GM12872 (cell line): ENCODE data around the gene GLRX.

Experiments used
- TF ChIP-seq, protein P1 (sequence below): IDR thresholded peaks from 3 replicates; pipeline ENCODE4 v1.5.1; 2011; ENCODE audit warnings: low read depth, mild to moderate bottlenecking, low read length, moderate library complexity; ENCODE audit not compliant: insufficient read depth

Gene GLRX

DNA sequence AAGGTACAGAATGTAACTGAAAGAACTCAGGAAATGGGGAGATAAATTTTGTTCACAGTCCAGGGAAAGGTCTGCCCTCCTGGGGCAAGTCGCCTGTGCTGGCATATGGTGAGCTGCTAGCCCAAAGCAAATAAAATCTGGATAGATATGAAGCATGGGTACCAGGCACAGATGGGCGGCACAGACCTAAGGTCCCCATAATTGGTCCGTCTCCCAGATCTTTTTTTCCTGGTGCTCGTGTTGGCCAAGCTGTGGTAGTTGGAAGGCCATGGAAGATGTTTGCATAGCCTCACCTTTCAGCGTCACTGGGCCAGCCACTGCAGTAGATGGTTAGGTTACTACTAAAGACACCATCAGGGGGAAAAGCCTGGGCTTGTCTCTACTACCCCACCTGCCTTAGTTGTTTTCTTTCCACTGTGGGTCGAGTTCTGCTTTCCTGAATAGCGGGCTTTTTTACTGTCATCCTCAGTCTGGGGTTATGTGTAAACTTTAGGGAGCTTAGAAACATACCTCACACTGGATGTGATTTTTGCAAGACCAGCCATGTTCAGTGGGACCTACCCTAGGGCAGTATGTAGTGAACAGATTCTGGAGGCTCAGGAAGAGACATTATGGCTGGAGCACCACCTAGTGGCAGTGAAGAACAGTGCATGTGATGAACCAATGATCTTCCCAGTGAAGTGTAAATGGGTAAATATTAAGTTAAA, 24.2 kb upstream of the GLRX start:
- TF ChIP-seq, protein P1, sequence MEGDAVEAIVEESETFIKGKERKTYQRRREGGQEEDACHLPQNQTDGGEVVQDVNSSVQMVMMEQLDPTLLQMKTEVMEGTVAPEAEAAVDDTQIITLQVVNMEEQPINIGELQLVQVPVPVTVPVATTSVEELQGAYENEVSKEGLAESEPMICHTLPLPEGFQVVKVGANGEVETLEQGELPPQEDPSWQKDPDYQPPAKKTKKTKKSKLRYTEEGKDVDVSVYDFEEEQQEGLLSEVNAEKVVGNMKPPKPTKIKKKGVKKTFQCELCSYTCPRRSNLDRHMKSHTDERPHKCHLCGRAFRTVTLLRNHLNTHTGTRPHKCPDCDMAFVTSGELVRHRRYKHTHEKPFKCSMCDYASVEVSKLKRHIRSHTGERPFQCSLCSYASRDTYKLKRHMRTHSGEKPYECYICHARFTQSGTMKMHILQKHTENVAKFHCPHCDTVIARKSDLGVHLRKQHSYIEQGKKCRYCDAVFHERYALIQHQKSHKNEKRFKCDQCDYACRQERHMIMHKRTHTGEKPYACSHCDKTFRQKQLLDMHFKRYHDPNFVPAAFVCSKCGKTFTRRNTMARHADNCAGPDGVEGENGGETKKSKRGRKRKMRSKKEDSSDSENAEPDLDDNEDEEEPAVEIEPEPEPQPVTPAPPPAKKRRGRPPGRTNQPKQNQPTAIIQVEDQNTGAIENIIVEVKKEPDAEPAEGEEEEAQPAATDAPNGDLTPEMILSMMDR, result peak; percentile 93

DNA sequence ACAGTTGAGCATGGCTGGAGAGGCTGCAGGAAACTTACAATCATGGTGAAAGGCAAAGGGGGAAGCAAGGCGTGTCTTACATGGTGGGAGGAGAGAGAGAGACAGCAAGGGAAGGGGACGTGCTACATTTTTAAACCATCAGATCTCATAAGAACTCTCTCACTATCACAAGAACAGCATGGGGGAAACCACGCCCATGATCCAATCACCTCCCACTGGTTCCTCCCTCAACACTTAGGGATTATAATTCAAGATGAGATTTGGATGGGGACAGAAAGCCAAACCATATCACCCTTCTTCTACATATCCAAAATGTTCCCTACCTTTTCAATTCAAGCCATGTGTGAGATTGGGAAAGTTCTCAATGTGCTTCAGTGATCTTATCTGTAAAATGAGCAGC, 22.9 kb upstream of the GLRX start:
- TF ChIP-seq, protein P1, result no peak

DNA sequence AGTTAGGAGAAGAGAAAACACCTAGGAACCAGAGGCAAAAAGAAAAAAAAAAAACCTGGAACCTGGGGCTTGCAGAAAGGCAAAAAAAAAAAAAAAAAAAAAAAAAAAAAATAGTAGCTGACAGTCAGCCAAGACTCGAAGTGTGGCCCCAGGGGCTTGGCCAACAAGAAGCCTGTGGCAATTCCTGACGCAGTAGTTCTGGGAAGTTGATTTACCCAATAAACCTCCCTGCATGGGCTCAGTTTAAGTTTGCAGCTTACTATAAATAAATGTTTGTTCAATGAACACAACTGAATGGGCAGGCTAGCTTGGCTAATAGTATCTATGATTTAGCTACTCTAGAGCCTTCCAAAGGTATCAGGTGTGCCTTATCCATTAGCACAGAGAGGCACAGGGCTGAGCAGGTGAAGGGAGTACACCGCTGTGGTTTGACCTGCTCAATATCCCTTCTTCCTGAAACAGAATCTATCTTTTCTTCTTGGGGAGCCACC, 21.3 kb upstream of the GLRX start:
- TF ChIP-seq, protein P1, result no peak

DNA sequence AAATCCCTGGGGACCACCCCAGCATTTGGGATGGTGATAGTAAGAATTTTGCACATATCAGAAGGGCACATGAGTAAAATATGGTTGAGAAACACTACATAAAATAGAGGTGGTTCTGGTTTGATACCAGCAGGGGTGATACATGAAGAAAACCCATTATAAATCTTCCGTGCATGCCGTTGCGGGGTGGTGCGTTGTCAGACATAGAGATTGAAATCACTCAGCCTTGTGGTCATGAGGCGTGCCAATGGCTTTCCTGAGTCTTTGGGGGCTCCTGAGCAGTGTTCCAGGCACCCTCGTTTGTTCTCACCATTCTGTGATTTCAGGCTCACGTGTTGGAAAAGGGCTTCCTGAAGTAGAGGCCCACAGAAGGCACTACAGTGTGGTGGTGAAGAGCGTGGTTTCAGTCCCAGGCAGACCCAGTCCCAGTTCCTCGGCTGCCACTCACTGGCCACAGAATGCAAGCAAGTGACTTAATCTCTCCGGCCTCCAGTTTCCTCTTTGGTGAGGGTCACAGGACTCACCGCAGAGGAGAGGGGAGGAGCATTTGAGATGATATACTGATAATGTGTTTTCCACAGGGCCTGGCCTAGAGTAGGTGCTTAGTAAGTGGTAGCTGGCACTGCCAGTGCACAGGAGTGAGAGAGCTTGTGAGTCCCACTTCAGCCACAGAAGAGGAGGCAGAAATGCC, 20.5 kb upstream of the GLRX start:
- TF ChIP-seq, protein P1, result peak; percentile 58

DNA sequence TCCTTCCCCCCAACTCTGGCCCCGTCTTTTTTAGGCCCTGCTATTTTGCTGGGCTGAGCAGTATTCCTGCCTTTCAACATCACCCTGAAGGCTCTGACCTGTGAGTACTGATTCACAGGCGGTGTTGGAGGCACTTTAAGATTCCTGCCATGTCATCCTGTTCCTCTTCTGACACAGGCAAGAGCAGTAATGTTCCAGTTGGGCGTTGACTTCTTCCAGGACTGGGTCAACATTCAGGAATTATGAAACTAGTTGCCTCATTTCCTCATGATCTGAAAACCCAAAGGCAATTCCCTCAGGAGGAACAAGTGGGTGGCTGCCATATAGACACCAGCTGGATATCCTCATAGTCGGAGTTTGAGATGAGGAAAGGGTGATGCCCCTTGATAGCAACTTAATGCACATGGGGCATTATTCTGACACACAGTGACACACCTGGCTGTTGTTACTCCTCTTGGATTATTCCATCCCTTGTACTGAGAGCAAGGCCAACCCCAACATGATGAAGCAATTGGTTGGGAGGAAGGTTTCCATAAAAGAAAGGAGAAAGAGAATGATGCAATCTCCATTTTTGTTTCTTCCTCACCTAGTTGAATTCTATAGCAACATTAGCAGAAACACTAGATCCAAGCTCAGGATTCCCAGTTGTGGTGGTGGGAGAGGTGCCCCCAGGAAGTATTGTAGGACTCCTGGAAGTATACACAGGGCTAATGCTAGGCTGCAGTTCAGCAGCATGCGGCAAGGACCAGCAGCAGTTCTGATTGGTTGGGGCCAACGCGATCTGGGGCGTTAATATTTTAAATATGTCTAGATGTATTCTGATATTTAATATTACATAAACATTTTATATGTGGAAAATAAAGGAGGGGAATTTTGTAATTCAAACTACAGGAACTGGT, 19.6 kb upstream of the GLRX start:
- TF ChIP-seq, protein P1, result no peak

DNA sequence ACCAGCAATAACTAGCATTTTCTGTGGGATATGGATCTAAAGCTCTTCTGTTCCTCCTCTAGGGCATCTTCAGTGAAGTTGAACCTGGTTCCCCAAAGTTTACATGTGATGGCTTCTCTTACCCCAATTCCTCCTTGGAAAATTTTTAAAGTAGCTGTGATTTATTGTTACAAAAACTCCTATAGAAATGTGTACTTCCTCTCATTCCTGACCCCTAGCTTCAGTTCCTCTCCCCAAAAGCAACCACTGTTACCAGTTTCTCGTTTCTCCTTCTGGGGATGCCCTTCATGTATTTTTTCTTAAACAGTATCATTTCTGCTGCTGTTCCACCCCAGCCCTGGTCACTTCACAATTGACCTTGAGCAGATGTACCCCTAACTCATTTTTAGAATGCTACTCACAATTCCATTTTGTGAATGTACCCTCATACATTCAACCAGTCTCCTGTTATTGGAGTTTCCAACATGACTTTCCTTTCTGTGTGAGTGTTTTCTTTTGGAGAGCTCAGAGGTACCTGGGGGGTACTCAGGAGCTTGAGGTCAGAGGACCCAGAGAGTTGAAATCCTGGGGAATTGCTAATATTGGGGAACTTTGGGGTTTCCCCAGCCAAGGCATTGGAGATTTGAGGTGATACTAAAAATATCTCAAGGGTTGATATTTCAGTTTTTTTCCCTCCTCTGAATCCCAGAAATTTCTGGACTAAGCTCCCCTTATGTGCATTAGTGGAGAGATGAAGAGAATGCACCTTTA, 18.6 kb upstream of the GLRX start:
- TF ChIP-seq, protein P1, result no peak
